ENCODE measurements around the gene LRP1. TPM values are rescaled to one million over a fixed set of nuclear protein-coding genes. Genes with fewer than 3 reads are reported as not detected.

The LRP1 gene
- total RNA-seq, 1 donor from 2014 or later, result 138 TPM

DNA sequence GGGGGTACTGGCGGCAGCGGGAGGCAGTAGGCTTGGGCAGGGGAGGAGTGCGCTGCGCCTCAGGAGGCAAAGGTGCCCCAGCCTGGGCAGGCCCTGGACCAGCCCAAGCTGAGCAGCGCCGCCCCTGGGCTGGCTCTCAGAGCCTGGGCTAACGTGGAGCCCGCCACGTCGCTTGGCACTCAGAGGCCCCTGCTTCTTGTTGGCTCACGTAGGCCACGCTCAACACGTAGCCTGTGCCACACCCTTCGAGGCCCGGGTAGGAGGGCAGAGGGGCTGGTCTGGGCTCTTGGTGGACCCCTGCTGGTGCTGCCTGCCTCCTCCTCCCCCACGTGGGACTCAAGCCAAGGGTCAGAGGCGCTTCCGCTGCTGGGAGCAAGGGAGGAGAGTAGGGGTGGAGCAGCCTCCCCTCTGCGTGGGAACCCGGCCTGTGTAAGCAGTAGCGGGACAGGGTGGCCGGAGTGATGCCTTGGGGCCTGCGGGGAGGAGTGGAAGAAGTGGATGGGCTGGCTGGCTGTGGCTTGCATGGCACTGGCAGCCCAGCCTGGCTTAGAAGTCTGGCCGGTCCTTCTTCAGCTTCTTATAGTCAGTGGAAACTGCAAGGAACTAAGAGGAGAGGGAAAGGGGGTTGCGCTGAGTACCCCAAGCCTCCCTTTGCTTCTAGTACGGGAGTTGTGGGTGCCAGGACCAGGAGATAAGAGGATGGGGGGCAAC lies 106.9 kb downstream of the LRP1 start:
- H3K4me3 Mint-ChIP-seq, result peak overlapping the region; percentile 57
- H3K27me3 Mint-ChIP-seq, result peaks cover 36% of the 10 kb centered on the region
- peaks cover 38% of the 10 kb centered on the region for H3K4me1 Mint-ChIP-seq (ENCODE audit: unreplicated experiment)
- peak overlapping the region; percentile 71 for H3K27ac Mint-ChIP-seq
- H3K9me3 Mint-ChIP-seq, result no peaks in the 10 kb centered on the region
- DNase-seq (ENCODE audit: extremely low spot score, unreplicated experiment), result no peak
- H3K36me3 Mint-ChIP-seq, result peaks cover 9% of the 10 kb centered on the region
- TF ChIP-seq, protein P1, sequence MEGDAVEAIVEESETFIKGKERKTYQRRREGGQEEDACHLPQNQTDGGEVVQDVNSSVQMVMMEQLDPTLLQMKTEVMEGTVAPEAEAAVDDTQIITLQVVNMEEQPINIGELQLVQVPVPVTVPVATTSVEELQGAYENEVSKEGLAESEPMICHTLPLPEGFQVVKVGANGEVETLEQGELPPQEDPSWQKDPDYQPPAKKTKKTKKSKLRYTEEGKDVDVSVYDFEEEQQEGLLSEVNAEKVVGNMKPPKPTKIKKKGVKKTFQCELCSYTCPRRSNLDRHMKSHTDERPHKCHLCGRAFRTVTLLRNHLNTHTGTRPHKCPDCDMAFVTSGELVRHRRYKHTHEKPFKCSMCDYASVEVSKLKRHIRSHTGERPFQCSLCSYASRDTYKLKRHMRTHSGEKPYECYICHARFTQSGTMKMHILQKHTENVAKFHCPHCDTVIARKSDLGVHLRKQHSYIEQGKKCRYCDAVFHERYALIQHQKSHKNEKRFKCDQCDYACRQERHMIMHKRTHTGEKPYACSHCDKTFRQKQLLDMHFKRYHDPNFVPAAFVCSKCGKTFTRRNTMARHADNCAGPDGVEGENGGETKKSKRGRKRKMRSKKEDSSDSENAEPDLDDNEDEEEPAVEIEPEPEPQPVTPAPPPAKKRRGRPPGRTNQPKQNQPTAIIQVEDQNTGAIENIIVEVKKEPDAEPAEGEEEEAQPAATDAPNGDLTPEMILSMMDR (conservative IDR thresholded peaks at IDR 0.05), result no peak

- Mint-ChIP-seq H3K36me3 (peaks cover 9% of the 10 kb centered on the region), H3K4me1 (ENCODE audit: unreplicated experiment) (peaks cover 37% of the 10 kb centered on the region), H3K4me3 (no peak overlapping the region), H3K27ac (peak overlapping the region; percentile 71), H3K27me3 (peaks cover 41% of the 10 kb centered on the region), H3K9me3 (no peaks in the 10 kb centered on the region)
- no peak for DNase-seq (ENCODE audit: extremely low spot score, unreplicated experiment)
- TF ChIP-seq, protein P1 (conservative IDR thresholded peaks at IDR 0.05), result no peak
Measured at GRCh38 chr12:57235728-57236131, 107.4 kb downstream of the LRP1 start.

- peaks cover 43% of the 10 kb centered on the region for H3K4me1 Mint-ChIP-seq (ENCODE audit: unreplicated experiment)
- peaks cover 48% of the 10 kb centered on the region for H3K27me3 Mint-ChIP-seq
Measured at GRCh38 chr12:57236201-57236924, 108.1 kb downstream of the LRP1 start.

DNA sequence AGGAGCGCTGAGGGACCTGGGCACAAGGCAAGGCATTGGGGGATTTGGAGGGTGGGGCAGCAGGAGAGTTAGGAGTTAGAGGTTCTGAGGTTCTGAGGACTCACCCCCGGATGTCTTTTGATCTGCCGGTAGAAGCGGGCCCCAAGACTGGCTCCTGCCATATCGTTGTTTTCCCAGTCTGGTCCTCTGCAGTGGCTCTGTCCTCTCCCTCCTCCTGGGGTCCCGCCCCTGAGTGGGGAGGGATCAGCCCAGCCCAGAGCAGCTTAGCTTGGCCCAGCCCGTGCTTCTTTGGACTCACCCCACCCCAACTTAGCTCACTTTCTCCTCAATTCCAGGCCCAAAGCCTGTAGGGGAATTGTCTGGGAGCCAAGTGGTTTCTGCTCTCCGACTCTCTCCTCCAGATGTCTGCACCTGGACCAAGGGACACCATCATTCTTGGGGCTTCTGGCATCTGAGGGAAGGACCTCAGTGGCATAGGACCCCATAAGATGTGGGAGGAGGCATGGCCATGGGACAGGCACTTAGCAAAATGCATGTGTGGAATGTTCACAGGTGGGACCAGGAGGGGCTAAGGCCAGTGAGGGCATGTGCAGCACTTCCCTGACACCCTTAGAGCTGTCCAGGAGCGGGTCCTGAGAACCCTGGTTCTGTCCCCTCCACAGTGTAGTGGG lies 108.8 kb downstream of the LRP1 start:
- H3K4me1 Mint-ChIP-seq (ENCODE audit: unreplicated experiment), result peaks cover 50% of the 10 kb centered on the region
- TF ChIP-seq, protein P1 (conservative IDR thresholded peaks at IDR 0.05), result no peak
- H3K27me3 Mint-ChIP-seq, result peaks cover 55% of the 10 kb centered on the region
- no peaks in the 10 kb centered on the region for H3K9me3 Mint-ChIP-seq
- H3K27ac Mint-ChIP-seq, result peak overlapping the region; percentile 82
- DNase-seq (ENCODE audit: extremely low spot score, unreplicated experiment), result no peak
- peaks cover 9% of the 10 kb centered on the region for H3K36me3 Mint-ChIP-seq
- peak overlapping the region; percentile 91 for H3K4me3 Mint-ChIP-seq

More at GRCh38 chr12:57236201-57236924, 108.1 kb downstream of the LRP1 start:
- Mint-ChIP-seq H3K27ac (no peak overlapping the region), H3K9me3 (no peaks in the 10 kb centered on the region), H3K36me3 (peaks cover 9% of the 10 kb centered on the region), H3K4me3 (no peak overlapping the region)
- TF ChIP-seq, protein P1 (conservative IDR thresholded peaks at IDR 0.05), result no peak
- DNase-seq (ENCODE audit: extremely low spot score, unreplicated experiment), result no peak

GRCh38 chr12:57237596-57237931 lies 109.3 kb downstream of the LRP1 start:
- Mint-ChIP-seq H3K27me3 (peaks cover 59% of the 10 kb centered on the region), H3K9me3 (no peaks in the 10 kb centered on the region), H3K4me1 (ENCODE audit: unreplicated experiment) (peaks cover 51% of the 10 kb centered on the region), H3K36me3 (peaks cover 9% of the 10 kb centered on the region), H3K4me3 (peak overlapping the region; percentile 91), H3K27ac (peak overlapping the region; percentile 82)
- TF ChIP-seq, protein P1 (conservative IDR thresholded peaks at IDR 0.05), result no peak
- no peak for DNase-seq (ENCODE audit: extremely low spot score, unreplicated experiment)
